K562 (cell line): ENCODE data around the gene CLDN5. TPM values are rescaled to one million over a fixed set of nuclear protein-coding genes. Genes with fewer than 3 reads are reported as not detected.

Source experiments
- ATAC-seq: fragments of 200-7000 bp; cut with Tn5 transposase; 3 replicates; pipeline ENCODE4 v1.9.1; 2020; ENCODE audit warnings: moderate library complexity
- BruUV-seq: library from RNA; stranded (reverse); fragments of 400-500 nt; replicated peaks from 2 replicates; lab custom pipeline; 2021; lab: Mats Ljungman, UMichigan
- CTCF ChIA-PET: fragments of 300-600 bp; formaldehyde crosslinking; extraction: SDS; loops from one replicate; lab custom pipeline; 2021; ENCODE audit warnings: low intra/inter-chr PET ratio; lab: Yijun Ruan, JAX
- POLR2A ChIA-PET: fragments of 300-600, 350-650 bp; sonication (Branson Sonifier 250); formaldehyde crosslinking; extraction: SDS; loops from one replicate; lab custom pipeline; 2021; ENCODE audit warnings: antibody characterized with exemption, inconsistent platforms; lab: Yijun Ruan, JAX
- DNase-seq, 4 experiments: peaks; one replicate each; pipeline versions ENCODE4 v3.0.0 to v3.0.0-alpha.2; 2011 to 2018; ENCODE audit warnings: low spot score in 3 of 4, mixed read lengths in 3 of 4; ENCODE audit errors: extremely low read depth in 1 of 4
- FAIRE-seq: peaks from 2 replicates; lab custom pipeline; 2011; peaks lifted over from hg19 to GRCh38; lab: Jason Lieb, UNC
- H2AFZ ChIP-seq: 2 replicates; pipeline ENCODE4 v1.6.0; 2011; ENCODE audit warnings: low read depth, low read length, control low read depth, inconsistent platforms
- H3K27ac ChIP-seq: fragments of 200-600 bp; 3 replicates; pipeline ENCODE4 v1.8.0; 2011; ENCODE audit warnings: low read depth, mild to moderate bottlenecking, control low read depth, inconsistent platforms, low read length, moderate library complexity, mixed read lengths; ENCODE audit errors: extremely low read depth
- H3K27me3 ChIP-seq, 2 experiments: fragments of 300-600 bp in 1 of 2; 2 replicates in 1 of 2; 3 replicates in 1 of 2; pipeline versions ENCODE4 v1.6.0 to v1.8.0; 2011; ENCODE audit warnings: inconsistent platforms in 2 of 2, low read length in 2 of 2, mild to moderate bottlenecking in 1 of 2, mixed read lengths in 1 of 2, moderate library complexity in 1 of 2; ENCODE audit not compliant: control insufficient read depth in 2 of 2, insufficient read depth in 2 of 2
- H3K36me3 ChIP-seq: fragments of 300-600 bp; 3 replicates; pipeline ENCODE4 v1.8.0; 2011; ENCODE audit warnings: mild to moderate bottlenecking, low read length, inconsistent platforms; ENCODE audit not compliant: control insufficient read depth, insufficient read depth
- H3K4me1 ChIP-seq, 2 experiments: fragments of 200-600 bp in 1 of 2; replicated peaks in 1 of 2; 2 replicates in 1 of 2; 3 replicates in 1 of 2; pipeline versions ENCODE4 v1.5.1 to v1.8.0; 2011; ENCODE audit warnings: inconsistent platforms in 2 of 2, low read length in 2 of 2, mild to moderate bottlenecking in 1 of 2, mixed read lengths in 1 of 2, moderate library complexity in 1 of 2; ENCODE audit not compliant: control insufficient read depth in 2 of 2, insufficient read depth in 2 of 2
- H3K4me2 ChIP-seq: 2 replicates; pipeline ENCODE4 v1.6.1; 2011; ENCODE audit warnings: low read length, control low read depth, inconsistent platforms, mixed read lengths; ENCODE audit not compliant: insufficient read depth
- H3K4me3 ChIP-seq: fragments of 200-600 bp; sonication (generic), shearing (Covaris generic); 2 replicates; pipeline ENCODE4 v1.5.1; 2016; ENCODE audit warnings: control low read depth, inconsistent platforms
- H3K79me2 ChIP-seq: fragments of 200-600 bp; 3 replicates; pipeline ENCODE4 v1.8.0; 2011; ENCODE audit warnings: low read length, inconsistent platforms; ENCODE audit not compliant: control insufficient read depth, insufficient read depth
- H3K9ac ChIP-seq, 2 experiments: 2 replicates each; pipeline versions ENCODE4 v1.6.0 to v1.6.1; 2011; ENCODE audit warnings: low read depth in 2 of 2, low read length in 2 of 2, control low read depth in 1 of 2, inconsistent platforms in 1 of 2, mild to moderate bottlenecking in 1 of 2, mixed read lengths in 1 of 2; ENCODE audit not compliant: insufficient read depth in 1 of 2
- H3K9me1 ChIP-seq: one replicate; pipeline ENCODE4 v1.6.0; 2011; ENCODE audit warnings: inconsistent platforms, mild to moderate bottlenecking, low read length, moderate library complexity; ENCODE audit not compliant: control insufficient read depth, insufficient read depth
- H3K9me3 ChIP-seq: replicated peaks from 2 replicates; pipeline ENCODE4 v1.5.1; 2011; ENCODE audit warnings: low read depth, low read length, inconsistent platforms; ENCODE audit not compliant: control insufficient read depth, insufficient read depth
- H4K20me1 ChIP-seq: replicated peaks from 2 replicates; pipeline ENCODE4 v1.6.1; 2011; ENCODE audit warnings: low read length, inconsistent platforms, mixed read lengths; ENCODE audit not compliant: control insufficient read depth, insufficient read depth
- HMG20A ChIP-seq: fragments of 450-650 bp; formaldehyde crosslinking; conservative IDR thresholded peaks from 2 replicates; pipeline ENCODE4 v1.4.0; 2020; ENCODE audit warnings: mild to moderate bottlenecking, mixed read lengths
- RBM25 ChIP-seq: fragments of 200-400 bp; formaldehyde crosslinking; IDR thresholded peaks from 2 replicates; pipeline ENCODE4 v1.6.1; 2018; ENCODE audit warnings: low read length, low read depth, moderate library complexity; ENCODE audit not compliant: severe bottlenecking
- RUNX1 ChIP-seq: sonication (generic); IDR thresholded peaks from 2 replicates; pipeline ENCODE4 v1.6.1; 2016; ENCODE audit warnings: antibody characterized with exemption, low read depth
- ZNF143 ChIP-seq: sonication (generic); formaldehyde crosslinking; IDR thresholded peaks from 2 replicates; pipeline ENCODE4 v1.9.0; 2022; ENCODE audit warnings: mild to moderate bottlenecking, missing genetic modification reagents
- ZNF316 ChIP-seq: fragments of 450-650 bp; IDR thresholded peaks from 2 replicates; pipeline ENCODE4 v1.6.1; 2016
- in situ Hi-C: fragments of 300-500 bp; cut with MboI; formaldehyde crosslinking; loops from 4 replicates; pipeline ENCODE4 v1.15.0; 2018; ENCODE audit warnings: inconsistent platforms, mixed read lengths
- intact Hi-C: fragments of 100-400 bp; cut with micrococcal nuclease; formaldehyde crosslinking; loops from 2 replicates; pipeline ENCODE4 v1.14.2; 2022
- polyA plus RNA-seq, 8 experiments: library from polyadenylated mRNA; depleted of rRNA in 4 of 8; stranded (reverse) in 5 of 8; unstranded in 3 of 8; fragments of >200 nt; fragmentation: Nextera tagmentation in 2 of 8; fragmentation: Illumina TruSeq in 1 of 8; extraction: Ambion mirVana in 2 of 8; extraction: Trizol in 1 of 8; gene quantifications; 2 replicates each; pipeline versions ENCODE4 v1.2.1 to v1.2.3, GENCODE V29; 2011 to 2014; ENCODE audit warnings: inconsistent platforms in 1 of 8, missing spikeins in 1 of 8
- total RNA-seq, 7 experiments: library from RNA; depleted of rRNA in 6 of 7; stranded (reverse); fragments of >200 nt in 6 of 7; fragmentation: Illumina TruSeq in 2 of 7; extraction: Trizol in 2 of 7; gene quantifications; 2 replicates each; pipeline versions ENCODE4 v1.2.1 to v1.2.3, GENCODE V29; 2011 to 2021; ENCODE audit warnings: low replicate concordance in 1 of 7
- TF ChIP-seq, protein P1 (sequence below): fragments of 250-450 bp; sonication (Bioruptor Pico); IDR thresholded peaks from 2 replicates; pipeline ENCODE4 v1.5.1; 2021; ENCODE audit warnings: mild to moderate bottlenecking

CLDN5 gene
- total and polyA plus RNA-seq, 9 of the 15 experiments (the other 6 are each of a cell fraction or from before 2014, with no cell fraction given), result 0.20 TPM; not detected in 8

DNA sequence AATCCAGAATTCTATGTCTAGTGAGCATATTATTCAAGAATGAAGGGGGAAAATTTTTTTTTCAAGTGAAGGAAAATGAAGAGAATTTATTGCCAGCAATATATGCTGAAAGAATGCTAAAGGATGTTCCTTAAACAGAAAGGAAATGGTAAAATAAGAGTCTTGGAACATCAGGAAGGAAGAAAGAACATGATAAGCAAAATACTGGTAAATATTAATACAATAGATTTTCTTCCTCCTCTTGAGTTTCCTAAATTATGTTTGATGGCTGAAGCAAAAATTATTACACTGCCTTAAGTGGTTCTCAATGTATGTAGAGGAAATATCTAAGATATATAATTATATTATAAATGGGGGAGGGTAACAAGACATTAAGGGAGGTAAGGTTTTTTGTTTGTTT is 9.6 kb upstream of the CLDN5 start:
- Histone ChIP-seq H3K27ac (no peak overlapping the region), H3K36me3 (no peaks in the 10 kb centered on the region), H4K20me1 (no peaks in the 10 kb centered on the region), H3K9me1 (no peaks in the 10 kb centered on the region), H3K27me3 (peaks cover 56 to 62% of the 10 kb centered on the region in 2 experiments), H3K4me1 (no peaks in the 10 kb centered on the region), H2AFZ (no peak overlapping the region), H3K9ac (no peak overlapping the region), H3K4me3 (no peak overlapping the region), H3K4me2 (no peak overlapping the region), H3K9me3 (no peaks in the 10 kb centered on the region), H3K79me2 (no peaks in the 10 kb centered on the region)
- TF ChIP-seq RUNX1 (no peak), RBM25 (no peak), ZNF143 (CRISPR knock-in tag) (no peak), ZNF316 (peak; percentile 56; the same call in 1 of the 2 replicates), HMG20A (CRISPR knock-in tag) (0 out of 2 replicates have a peak, but pooled peaks have one; percentile 19)
- TF ChIP-seq, protein P1, sequence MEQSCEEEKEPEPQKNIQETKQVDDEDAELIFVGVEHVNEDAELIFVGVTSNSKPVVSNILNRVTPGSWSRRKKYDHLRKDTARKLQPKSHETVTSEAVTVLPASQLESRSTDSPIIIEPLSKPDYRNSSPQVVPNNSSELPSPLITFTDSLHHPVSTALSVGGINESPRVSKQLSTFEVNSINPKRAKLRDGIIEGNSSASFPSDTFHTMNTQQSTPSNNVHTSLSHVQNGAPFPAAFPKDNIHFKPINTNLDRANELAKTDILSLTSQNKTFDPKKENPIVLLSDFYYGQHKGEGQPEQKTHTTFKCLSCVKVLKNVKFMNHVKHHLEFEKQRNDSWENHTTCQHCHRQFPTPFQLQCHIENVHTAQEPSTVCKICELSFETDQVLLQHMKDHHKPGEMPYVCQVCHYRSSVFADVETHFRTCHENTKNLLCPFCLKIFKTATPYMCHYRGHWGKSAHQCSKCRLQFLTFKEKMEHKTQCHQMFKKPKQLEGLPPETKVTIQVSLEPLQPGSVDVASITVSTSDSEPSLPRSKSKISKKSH (CRISPR knock-in tag), result 0 out of 2 replicates have a peak, but pooled peaks have one; percentile 62
- no TSS peak for BruUV-seq
- ATAC-seq (no peak), DNase-seq (no peak), FAIRE-seq (no peak)
- intact Hi-C loops (loop anchor here (5.0 kb wide), 1 partner anchor 73 kb away; no protein-coding TSS in a partner anchor), in situ Hi-C loops (no loop called here)
- POLR2A ChIA-PET, result interaction anchor here (0.6 to 1.5 kb wide), 6 partner anchors 28 to 492 kb away, joined by 3 to 6 read pairs (median 4); partner anchors contain the start of gene CDC45
- CTCF ChIA-PET, result interaction anchor here (0.6 kb wide), 1 partner anchor 333 kb away, joined by 4 read pairs; no protein-coding TSS in a partner anchor
